Endothelial cell (in vitro differentiated cells): ENCODE measurements around the gene ARFGEF3. TPM values are rescaled to one million over a fixed set of nuclear protein-coding genes. Genes with fewer than 3 reads are reported as not detected.

Experiments used
- DNase-seq: peaks from one replicate; pipeline ENCODE4 v3.0.0; 2021; ENCODE audit warnings: low spot score
- H3K27ac Mint-ChIP-seq: one replicate; pipeline ENCODE4 v1.8.0; 2021; ENCODE audit warnings: mixed read lengths, inconsistent platforms; ENCODE audit not compliant: unreplicated experiment
- H3K27me3 Mint-ChIP-seq: one replicate; pipeline ENCODE4 v1.8.0; 2021; ENCODE audit warnings: mild to moderate bottlenecking, moderate library complexity, mixed read lengths, inconsistent platforms; ENCODE audit not compliant: unreplicated experiment
- H3K36me3 Mint-ChIP-seq: one replicate; pipeline ENCODE4 v1.8.0; 2021; ENCODE audit warnings: mild to moderate bottlenecking, low read depth, mixed read lengths, inconsistent platforms; ENCODE audit not compliant: unreplicated experiment
- H3K4me1 Mint-ChIP-seq: one replicate; pipeline ENCODE4 v1.8.0; 2021; ENCODE audit warnings: mild to moderate bottlenecking, mixed read lengths, inconsistent platforms; ENCODE audit not compliant: unreplicated experiment
- H3K4me3 Mint-ChIP-seq: one replicate; pipeline ENCODE4 v1.8.0; 2021; ENCODE audit warnings: mild to moderate bottlenecking, mixed read lengths, inconsistent platforms; ENCODE audit not compliant: unreplicated experiment
- H3K9me3 Mint-ChIP-seq: one replicate; pipeline ENCODE4 v1.8.0; 2021; ENCODE audit warnings: mixed read lengths, inconsistent platforms; ENCODE audit not compliant: unreplicated experiment
- total RNA-seq: library from RNA; stranded (reverse); fragmentation: NEBNext Ultra II Directional; extraction: Animal tissue kit (Norgen Biotek cat#: 25700); gene quantifications from one replicate; pipeline ENCODE4 v1.2.1, GENCODE V29; 2021; ENCODE audit not compliant: unreplicated experiment
- TF ChIP-seq, protein P1 (sequence below): fragments of 200-600 bp; sonication (generic); IDR thresholded peaks from one replicate; pipeline ENCODE4 v1.5.0; 2021; ENCODE audit warnings: antibody characterized with exemption; ENCODE audit not compliant: unreplicated experiment

Gene ARFGEF3
- total RNA-seq, 1 donor from 2014 or later: 6.4 TPM

DNA sequence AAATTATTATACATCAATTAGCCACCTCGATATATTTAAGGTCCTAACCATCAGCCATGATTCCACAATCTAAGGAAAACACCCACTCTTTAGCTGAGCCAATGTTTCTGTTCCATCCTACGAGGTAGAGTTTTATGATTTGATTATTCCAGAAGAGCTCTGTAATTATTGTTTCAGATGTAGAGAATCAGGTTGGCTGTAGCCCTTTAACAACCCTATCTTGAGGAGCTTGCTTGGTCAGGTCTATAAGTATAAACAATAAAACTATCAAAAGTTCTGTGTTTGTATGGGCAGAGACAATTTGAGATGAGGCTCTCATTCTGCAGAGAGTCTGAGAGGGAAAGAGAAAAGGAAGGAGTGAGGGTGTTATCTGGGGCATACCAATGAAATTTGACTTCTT, 56.7 kb downstream of the ARFGEF3 start, which contains the start of gene PBOV1:
Gene PBOV1, minus strand, starts transcription at position 43 of the 400 bp plus-strand sequence. CDS start 96 bp downstream, outside the sequence.
- no peaks in the 10 kb centered on the region for H3K9me3 Mint-ChIP-seq

DNA sequence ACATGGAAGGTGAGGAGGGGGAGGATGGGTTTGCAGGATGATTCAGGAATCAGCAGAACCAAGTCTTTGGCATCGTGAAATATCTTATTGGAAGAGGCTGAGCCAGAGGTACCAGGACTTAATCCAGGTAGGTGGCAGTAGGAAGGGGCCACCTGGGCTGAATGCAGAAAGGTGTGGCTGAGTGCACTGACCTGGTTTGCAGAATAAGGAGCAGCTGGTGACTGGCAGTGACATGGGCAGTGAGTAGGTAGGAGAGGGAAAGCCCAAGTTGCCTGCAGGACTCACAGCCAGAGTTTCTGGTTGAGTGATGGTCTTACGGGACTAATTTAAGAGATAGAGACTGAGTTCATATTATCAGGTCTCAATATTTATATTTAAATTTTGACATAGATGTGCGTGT, 57.7 kb downstream of the ARFGEF3 start:
- Mint-ChIP-seq H3K27ac (no peak overlapping the region), H3K27me3 (no peaks in the 10 kb centered on the region)

More for the DNA sequence above, 56.7 kb downstream of the ARFGEF3 start, which contains the start of gene PBOV1:
- Mint-ChIP-seq H3K36me3 (no peaks in the 10 kb centered on the region), H3K4me3 (no peak within 1 kb of the TSS), H3K27me3 (no peaks in the 10 kb centered on the region), H3K27ac (peak within 1 kb of the TSS; percentile 58), H3K4me1 (no peaks in the 10 kb centered on the region)
- no peak for DNase-seq
- TF ChIP-seq, protein P1, sequence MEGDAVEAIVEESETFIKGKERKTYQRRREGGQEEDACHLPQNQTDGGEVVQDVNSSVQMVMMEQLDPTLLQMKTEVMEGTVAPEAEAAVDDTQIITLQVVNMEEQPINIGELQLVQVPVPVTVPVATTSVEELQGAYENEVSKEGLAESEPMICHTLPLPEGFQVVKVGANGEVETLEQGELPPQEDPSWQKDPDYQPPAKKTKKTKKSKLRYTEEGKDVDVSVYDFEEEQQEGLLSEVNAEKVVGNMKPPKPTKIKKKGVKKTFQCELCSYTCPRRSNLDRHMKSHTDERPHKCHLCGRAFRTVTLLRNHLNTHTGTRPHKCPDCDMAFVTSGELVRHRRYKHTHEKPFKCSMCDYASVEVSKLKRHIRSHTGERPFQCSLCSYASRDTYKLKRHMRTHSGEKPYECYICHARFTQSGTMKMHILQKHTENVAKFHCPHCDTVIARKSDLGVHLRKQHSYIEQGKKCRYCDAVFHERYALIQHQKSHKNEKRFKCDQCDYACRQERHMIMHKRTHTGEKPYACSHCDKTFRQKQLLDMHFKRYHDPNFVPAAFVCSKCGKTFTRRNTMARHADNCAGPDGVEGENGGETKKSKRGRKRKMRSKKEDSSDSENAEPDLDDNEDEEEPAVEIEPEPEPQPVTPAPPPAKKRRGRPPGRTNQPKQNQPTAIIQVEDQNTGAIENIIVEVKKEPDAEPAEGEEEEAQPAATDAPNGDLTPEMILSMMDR: no peak

DNA sequence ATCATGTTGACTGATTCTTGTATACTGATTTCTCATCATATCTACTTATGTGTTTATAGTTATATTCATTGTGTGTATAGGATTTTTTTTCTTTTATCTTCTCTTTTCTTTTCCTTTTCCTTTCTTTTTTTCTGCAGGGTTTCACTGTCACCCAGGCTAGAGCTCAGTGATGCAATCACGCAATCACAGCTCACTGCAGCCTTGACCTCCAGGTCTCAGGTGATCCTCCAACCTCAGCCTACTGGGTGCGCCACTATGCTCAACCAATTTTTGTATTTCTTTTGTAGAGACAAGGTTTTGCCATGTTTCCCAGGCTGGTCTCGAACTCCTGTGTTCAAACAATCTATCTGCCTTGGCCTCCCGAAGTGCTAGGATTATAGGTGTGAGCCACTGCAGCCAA, 58.2 kb downstream of the ARFGEF3 start:
- H3K36me3 Mint-ChIP-seq: no peaks in the 10 kb centered on the region
- no peak overlapping the region for H3K27ac Mint-ChIP-seq
- H3K9me3 Mint-ChIP-seq: no peaks in the 10 kb centered on the region
- no peak for DNase-seq
- H3K4me3 Mint-ChIP-seq: no peak overlapping the region
- TF ChIP-seq, protein P1: no peak
- no peaks in the 10 kb centered on the region for H3K27me3 Mint-ChIP-seq
- no peaks in the 10 kb centered on the region for H3K4me1 Mint-ChIP-seq

More for the DNA sequence above, 57.7 kb downstream of the ARFGEF3 start:
- TF ChIP-seq, protein P1: no peak
- Mint-ChIP-seq H3K9me3 (no peaks in the 10 kb centered on the region), H3K4me3 (no peak overlapping the region), H3K4me1 (no peaks in the 10 kb centered on the region), H3K36me3 (no peaks in the 10 kb centered on the region)
- DNase-seq: no peak

DNA sequence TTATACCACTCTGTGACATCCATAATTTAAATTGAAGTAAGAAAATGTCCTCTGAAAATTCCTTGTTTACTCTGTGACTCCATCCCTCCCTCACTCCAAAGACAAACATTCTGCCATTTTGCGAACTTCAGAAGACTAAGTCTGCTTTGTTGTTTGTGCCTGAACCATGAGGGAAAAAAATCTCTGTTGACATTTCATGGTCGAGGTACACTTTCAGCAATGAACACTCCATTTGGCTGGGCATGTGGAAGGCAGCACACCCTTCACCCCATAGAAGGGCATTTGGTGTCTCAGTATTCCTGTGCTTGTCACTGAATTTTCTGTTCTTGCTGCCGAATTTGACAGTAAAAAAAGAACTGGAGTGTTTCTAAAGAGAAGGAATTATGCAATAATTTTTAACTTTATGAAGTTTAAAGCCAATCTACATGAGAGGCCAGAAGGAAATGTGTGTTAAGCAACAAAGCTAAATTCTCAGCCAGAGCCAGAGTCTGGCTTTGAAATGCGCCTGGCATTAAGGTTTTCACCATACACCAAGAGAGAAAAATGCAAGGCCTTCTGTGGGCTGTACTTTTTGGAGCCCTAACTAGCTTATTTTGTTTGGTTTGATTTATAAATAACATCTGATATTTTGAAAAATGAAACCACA, 61.3 kb downstream of the ARFGEF3 start:
- TF ChIP-seq, protein P1: no peak
- no peaks in the 10 kb centered on the region for H3K27me3 Mint-ChIP-seq
- no peak overlapping the region for H3K4me3 Mint-ChIP-seq
- H3K4me1 Mint-ChIP-seq: no peaks in the 10 kb centered on the region
- H3K9me3 Mint-ChIP-seq: no peaks in the 10 kb centered on the region
- no peak overlapping the region for H3K27ac Mint-ChIP-seq
- DNase-seq: no peak
- no peaks in the 10 kb centered on the region for H3K36me3 Mint-ChIP-seq

DNA sequence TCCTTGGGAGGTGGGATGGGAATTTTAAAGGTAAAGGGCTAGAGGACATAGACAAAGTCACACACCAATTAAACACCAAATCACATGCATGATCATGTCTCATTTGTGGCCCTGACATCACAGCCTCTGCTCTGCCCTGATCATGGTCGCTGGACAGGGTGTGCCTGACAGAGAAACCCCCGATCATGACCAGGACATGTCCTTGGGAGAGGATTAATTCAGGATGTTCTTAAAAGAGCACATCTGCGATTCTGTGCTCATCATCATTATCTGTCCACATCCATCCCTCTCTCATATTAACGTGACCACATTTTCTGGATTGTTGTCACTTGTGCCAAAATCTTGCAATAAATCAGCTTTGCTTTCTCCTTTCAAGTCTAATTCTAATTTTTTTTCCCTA, 64.2 kb downstream of the ARFGEF3 start:
- TF ChIP-seq, protein P1: no peak
- Mint-ChIP-seq H3K9me3 (no peaks in the 10 kb centered on the region), H3K27me3 (no peaks in the 10 kb centered on the region), H3K4me3 (no peak overlapping the region), H3K27ac (no peak overlapping the region), H3K4me1 (peaks cover 4% of the 10 kb centered on the region), H3K36me3 (no peaks in the 10 kb centered on the region)
- no peak for DNase-seq
